HG03439 (cell line): ENCODE data around the gene GPR15LG.

ENCODE experiments used
- ATAC-seq: cut with Tn5 transposase; IDR thresholded peaks from one replicate; pipeline ENCODE4 v1.9.1; 2021; ENCODE audit warnings: mild to moderate bottlenecking, moderate library complexity; ENCODE audit not compliant: unreplicated experiment

GPR15LG gene

GRCh38 chr10:84213076-84213475, 39.5 kb downstream of the GPR15LG start:
- no peak for ATAC-seq

GRCh38 chr10:84214046-84214572, 40.5 kb downstream of the GPR15LG start:
- peak; percentile 16 for ATAC-seq

GRCh38 chr10:84214612-84215235, 41.1 kb downstream of the GPR15LG start:
- ATAC-seq = peak; percentile 91

GRCh38 chr10:84216834-84217233, 43.2 kb downstream of the GPR15LG start:
- ATAC-seq = no peak

DNA sequence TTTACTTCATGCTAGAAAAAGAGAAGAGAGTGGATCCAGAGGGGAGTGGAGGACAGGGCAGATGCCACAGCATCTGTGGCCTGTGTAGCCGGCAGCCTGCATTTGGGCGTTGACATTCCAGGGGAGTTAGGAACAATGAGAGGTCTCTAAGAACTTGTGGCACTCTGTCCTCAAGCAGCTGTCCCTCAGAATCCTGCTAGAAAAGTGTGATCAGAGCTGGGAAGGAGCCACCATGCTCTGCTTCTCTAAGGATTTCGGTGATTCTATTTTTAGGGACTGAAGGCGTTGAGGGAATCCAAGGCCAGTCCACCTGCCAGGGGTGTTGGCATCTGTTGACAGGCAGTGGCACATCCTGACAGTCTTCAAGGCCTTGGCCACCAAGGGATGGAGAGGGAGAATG, 44.1 kb downstream of the GPR15LG start:
- ATAC-seq = no peak

- ATAC-seq = no peak
These were observed 48.3 kb downstream of the GPR15LG start for GRCh38 chr10:84221916-84222315.

DNA sequence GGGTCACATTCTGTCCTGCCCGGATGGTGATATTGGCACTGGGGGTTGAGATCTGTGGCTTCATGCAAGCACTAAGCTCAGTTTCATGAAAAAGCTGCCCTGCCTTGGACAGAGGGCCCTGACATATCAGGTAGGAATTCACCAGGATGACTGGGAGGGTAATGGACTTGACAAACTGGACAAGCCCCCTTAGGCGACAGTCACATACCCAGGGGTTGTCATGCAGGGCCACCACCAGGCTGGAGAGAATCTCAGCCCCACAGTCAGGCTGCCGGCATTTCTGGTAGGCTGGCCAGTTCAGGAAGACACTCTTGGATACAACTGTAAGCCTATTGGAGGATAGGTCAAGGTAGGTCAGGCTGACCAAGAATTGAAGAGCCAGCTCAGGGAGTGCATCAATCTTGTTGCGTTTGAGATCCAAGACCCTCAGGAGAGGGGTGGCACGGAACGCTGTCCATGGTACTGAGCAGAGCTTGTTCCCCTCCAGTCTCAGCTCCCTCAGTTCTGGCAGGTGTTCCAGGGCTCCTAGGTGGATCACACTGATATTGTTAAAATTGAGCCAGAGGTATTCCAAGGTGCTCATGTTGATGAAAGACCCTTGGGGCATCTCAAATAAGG, 50.9 kb downstream of the GPR15LG start:
- no peak for ATAC-seq

- no peak for ATAC-seq
These were observed 52.0 kb downstream of the GPR15LG start, which contains the start of gene LRIT2 for GRCh38 chr10:84225427-84226173. Gene LRIT2 (minus strand): TSS chr10:84225544. CDS start chr10:84225520, 24 bp downstream.

GRCh38 chr10:84226616-84227015, 53.0 kb downstream of the GPR15LG start:
- no peak for ATAC-seq

DNA sequence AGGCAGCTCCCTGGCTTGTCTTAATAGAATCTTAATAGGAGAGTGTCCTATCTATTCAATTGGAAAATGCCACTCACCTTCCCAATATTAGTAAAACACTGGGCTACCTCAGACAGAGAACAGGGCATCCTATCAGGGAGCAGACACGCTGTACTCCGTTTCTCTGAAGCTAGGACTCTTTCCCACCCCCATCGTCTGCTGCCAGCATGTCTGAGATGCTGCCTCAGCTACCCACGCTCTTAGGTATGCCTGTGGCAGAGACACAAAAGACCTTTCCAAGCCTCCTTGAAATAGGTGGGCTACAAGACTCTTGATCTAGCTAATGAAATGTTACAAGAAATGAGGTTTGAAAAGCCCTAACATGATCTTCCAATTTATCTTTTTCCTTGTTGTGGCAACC, 54.2 kb downstream of the GPR15LG start:
- no peak for ATAC-seq

DNA sequence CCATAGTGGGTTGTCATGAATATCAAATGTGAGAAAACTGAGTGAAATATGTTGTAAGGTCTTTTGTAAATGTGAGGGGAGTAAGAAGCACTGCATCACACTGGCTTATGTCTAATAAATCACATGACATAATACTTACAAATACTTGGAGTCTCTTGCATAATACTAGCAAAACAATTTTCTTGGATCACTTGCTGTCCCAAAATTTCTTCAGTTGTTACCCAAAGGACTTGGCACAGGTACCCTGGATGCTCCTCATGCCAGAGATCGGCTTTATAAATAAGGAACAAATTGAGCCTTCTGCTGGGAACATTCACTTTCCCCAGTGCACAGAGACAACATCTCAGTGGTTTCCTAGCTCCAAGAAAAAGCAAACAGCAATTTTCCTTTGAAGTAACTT, 56.8 kb downstream of the GPR15LG start:
- no peak for ATAC-seq

- ATAC-seq = no peak
These were observed 58.8 kb downstream of the GPR15LG start for GRCh38 chr10:84232376-84232775.

DNA sequence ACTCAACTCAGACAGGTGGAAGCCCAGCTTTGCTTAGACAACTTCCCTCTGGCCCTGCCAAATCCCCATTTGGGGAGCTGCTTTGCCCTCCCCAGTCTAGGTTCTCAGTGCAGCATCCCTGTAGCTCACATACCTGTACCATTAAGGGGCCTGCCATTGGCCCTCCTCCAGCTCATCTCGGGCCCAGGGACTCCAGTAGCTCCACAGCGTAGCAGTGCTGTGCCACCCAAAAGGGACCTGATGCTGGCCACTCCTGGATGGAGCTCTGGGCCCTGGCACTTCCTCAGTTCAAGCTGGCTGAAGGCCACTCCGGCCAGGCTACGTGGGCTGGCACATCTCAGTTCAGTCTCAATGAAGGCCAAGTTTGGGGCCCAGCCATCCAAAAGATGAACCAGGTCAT, 60.3 kb downstream of the GPR15LG start:
- no peak for ATAC-seq

DNA sequence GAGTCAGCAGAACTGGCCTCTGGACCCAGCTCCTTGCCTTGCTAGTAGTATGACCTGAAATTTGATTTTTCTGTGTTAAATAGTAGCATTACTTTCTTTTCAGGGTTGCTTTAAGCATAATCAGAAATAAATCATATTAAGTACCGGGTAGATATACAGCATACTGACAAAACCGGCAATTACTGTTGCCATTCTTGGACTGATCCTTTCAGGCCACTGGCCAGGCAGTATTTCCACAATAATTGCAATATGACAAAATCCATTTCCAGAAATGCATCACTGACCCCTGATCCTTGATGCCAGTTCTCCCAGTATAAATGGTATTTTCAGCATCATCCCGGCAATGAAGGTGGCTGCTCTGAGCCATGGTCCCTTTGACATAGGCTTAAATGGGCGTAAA, 60.9 kb downstream of the GPR15LG start:
- ATAC-seq = no peak
